ENCODE data around the gene PAX7.

Gene PAX7

DNA sequence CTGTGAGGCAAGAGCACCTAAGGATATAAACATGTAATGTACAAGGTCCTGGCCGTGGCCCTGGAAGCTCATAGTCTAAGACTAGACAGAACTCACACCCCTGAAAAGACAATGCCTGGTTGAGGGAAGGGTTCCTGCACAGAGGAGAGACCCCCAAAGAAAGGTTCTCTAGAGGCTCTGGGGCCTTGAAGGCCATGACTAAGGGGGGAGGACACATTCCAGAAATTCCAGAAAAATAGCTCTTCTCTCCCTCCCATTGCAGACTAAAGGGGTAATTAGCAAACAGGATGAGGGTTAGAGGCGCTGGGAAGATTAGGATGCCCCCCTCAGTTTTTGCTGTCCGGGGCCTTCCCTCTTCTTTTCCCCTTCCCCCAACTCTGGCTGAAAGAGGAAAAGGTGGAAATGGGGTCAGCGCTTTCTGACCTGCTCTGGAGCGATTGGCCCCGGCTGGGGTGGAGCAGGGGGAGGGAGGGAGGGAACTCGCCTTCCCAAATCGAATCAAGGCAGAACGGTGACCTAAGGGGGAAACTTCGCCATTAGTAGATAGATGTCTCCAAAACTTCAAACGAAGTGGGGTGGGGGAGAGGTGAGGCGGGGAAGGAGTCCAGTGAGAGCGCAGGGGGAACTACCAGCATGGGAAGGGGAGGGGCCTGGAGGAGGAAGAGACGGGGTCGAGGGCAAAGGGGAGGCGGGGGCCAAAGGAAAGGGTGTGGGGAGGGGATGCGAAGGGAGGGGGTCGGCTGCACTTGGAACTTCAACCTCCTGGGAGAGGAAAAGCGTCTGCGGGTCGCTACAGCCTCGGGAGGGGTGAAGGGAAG lies 11.8 kb downstream of the PAX7 start:
- DNase-seq: no peak

DNA sequence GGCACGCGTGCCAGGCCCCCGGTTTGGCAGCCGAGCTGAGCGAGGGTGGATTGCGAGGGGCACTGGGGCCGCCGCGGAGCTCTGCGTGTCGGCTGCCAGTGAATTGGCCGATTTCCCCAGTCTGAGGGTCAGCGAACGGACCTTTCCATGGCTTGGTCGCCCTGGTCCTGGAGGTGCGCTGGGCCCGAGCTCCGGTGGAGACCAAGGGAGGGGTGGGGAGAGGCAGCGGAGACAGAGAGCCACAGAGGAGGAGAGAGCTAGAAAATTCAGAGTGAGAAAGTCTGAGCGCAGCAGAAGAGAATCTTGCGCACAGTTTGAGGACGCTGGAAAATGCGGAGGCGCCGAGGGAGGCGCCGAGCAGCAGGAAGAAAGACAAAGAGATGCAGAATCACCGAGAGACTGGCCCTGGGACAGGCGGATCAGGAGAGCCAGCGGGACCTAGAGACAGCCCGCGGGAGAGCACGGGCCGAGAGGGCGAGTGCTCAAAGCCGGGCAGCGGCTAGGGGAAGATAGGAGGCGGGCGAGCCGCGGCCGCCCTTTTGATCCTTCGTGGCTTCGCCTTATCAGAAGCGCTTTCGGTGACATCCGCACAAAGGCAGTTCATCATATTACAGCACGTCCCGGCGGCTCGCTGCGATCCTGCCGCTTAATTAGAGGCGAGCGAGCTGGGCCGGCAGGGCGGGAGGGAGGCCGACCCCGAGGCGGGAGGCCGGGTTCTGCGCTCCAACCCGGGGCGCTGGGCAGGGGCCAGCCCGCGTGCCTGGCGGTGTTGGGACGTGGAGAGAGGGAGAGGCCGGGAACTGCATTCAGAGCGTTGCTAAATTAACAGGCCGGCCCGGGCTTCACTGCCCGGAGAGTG lies 12.7 kb downstream of the PAX7 start:
- DNase-seq: no peak

DNA sequence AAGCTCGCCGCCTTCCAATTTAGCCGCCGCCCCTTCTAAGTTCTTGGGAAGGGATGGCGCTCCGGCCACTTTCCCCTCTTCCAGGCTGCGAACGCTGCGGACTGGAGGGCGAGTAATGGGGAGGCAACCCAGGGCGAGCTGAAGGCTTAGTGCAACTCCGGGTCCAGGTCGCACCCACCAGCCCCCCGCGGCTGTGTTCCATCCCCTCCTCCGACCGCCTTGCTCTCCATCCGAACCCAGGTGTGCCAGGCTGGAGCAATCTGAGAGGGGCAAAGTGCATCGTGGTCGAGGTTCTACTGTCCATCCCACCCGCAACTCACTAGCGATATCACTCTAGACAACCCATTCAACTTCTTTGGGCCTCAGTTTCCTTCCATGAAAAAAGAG lies 13.4 kb downstream of the PAX7 start:
- no peak for DNase-seq

DNA sequence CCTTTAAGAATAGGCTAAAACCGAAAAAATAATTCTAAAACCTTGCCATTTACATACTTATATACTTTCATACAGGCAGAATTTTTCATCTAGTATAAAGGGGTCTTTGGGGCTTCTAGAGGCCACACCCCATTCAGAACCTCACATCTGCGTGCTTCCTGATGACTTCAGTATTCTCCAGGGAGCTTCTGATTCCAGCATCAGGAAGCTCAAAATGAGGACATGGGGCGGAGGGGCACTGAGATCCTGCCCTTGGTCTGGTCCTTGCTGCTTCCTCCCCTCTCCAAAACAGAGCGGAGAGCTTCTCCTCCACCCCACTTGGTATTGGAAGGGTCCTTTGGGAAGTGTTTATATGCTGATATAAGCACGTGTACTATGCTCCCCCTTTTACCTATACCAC lies 13.8 kb downstream of the PAX7 start:
- no peak for DNase-seq

DNA sequence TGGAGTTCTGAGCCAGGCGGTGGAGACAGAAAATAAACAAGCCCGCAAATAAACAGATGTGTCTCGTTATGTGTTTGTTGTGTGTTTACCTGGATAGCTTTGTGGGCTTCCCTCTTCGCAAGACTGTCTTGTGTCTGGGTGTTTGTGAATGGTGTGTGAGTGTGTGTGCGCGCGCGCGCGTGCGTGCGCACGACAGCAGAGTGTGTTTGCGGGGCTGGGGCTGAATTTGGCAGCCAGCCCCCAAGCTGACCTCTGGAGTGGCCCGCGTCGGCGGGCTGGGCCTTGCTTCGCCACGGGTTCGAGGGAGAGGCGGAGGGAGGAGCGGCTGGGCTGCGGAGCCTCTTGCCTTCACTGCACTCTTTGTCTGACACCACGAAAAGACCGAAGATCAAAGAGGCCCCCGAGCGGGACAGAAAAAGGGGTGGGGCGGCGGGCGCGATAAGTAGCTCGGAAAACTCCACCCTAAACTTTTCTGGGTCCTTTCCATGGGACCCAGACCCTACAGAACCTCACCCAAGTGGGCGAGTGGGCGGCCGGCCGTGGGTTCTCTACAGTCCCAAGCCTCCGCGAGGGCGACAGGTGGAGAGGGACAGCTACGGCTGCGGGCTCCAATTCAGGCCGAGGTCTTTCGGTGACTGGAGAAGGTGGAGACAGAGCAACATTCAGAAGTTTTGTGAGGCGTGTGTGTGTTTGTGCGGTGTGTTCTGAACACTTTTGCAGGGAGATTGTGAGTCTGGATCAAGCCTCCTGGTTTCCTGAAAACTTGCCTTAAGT lies 14.5 kb downstream of the PAX7 start:
- no peak for DNase-seq

DNA sequence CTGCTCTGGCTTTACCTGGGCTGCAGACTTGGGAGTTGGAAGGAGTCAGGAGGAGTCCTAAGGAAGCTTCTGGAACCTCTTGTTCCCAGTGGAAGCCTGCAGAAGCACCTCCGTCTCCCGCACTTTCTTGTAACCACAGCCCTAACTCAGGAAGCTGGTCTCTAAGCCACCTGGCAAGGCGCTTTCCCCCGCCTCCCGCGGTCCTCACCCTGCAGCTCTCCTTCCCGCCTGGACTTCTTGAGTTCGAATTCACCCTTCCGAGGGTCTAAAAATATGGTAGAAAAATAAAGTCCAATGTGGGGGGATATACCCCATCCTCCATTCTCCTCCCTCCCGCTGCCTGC lies 15.1 kb downstream of the PAX7 start:
- DNase-seq: no peak

DNA sequence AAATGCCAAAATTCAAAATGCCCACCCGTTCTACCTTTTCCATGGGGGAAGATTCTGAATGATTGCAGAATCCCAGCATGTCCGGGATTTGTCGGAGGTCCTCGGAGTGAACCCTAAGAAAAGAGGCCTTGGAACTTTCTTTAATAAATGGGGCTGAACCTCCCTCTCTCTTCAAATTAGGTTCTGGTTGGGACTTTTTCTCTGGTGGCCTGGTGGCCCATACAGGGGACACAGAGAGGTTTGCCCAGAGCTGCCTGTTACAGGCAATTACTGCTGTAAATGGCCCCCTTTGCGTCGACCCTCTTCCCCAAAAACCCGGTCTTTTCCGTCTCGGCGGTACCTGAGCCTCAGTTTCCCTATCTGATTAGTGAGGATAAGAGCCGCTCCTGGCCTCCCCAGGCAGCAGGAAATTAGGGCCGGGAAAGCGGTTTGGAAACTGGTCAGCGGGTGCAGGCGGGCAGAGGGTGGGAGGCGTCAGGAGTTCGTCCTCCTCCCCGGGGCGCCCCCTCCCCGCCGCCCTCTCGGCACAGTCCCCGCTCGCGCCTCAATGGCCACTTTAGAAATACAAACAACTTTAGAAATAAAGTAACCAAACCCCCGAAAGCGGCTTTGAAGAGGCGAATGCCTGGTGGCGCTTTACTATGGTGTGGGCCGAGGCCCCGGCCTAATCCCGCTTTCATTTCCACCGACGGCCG lies 15.6 kb downstream of the PAX7 start:
- no peak for DNase-seq

DNA sequence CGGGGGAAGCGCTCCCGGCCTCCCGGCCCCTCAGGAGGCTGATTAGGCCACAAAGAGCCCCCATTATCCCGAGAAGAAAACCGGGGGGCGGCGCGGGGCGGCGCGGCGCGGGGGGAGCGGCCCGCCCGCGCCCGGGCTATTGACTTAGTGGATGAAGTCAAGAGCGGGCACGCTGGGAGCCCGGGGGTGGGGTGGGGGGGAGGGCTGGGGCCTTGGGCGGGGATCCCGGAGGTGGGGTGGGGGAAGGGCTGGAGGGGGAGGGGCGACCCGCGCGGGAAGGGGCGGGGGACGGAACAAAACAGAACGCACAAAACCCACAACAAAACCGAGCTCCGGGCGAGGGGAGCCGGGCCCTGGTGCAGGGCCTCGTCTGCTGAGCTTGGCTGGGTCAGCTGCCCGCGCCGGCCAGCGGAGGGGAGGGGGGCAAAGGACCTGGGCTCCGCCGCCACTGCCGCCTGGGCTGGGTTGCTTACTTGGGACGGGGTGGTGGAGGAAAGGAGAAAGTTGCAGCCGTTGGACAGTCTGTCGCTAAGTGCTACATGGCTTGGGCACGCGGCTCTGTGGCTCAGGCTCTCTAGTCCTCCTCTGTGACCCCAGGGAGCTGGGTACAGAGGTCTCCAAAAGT lies 16.3 kb downstream of the PAX7 start:
- DNase-seq: no peak

DNA sequence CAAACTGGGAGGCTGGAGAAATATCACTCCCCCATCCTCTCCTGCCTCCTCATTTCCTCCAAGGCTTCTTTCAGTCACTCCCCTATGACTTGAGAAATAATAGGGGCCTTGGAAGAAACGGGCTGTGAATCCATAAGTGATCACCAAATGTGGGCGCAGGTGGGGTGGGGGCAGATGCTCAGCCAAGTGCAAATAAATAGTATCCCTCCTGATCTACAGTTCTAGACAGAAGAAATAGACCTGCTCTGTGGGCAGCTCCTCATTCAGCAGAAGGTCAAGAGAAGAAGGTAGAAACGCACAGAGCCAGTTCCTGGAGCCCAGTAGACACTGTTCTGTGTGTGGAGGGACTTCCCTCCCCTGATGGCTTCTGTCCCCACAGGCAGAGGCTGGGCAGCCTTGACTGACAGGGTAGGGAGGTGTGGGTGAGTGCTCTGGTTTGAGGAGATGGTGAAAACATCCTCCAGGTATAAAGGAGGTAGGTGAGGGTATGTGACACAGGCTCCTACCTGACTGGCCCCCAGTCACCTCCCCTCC lies 17.1 kb downstream of the PAX7 start:
- DNase-seq: no peak

DNA sequence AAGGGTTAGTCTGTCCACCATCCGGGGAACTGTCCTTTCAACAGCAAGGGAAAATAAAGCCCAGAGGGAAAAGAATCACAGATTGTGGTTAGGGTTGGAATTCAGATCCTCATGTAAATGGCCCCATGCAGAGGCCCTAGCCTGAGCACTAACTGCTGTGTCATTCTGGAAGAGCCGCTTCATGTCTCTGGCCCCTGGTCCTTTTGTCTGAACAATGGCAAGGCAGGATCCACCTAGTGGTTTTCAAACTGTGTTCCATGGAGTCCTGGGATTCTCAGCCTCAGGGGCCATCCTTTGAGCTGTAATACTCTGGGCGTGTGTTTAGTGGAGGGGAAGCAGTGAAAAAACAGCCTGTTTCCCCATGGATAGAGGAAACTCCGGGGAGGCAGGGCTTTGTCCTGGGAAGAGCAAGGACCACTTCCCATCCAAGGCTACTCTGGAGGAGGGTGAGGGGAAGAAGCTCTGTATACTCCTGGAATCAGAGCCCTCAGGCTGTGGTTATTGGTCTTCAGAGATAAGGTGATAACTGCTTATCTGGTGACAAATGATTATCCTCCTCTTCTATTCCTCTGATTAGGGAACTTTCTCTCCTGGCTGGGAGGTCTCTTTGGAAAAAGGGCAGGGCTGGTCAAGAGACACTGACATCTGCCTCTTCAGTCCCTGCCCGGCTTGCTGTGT lies 19.2 kb downstream of the PAX7 start:
- no peak for DNase-seq

DNA sequence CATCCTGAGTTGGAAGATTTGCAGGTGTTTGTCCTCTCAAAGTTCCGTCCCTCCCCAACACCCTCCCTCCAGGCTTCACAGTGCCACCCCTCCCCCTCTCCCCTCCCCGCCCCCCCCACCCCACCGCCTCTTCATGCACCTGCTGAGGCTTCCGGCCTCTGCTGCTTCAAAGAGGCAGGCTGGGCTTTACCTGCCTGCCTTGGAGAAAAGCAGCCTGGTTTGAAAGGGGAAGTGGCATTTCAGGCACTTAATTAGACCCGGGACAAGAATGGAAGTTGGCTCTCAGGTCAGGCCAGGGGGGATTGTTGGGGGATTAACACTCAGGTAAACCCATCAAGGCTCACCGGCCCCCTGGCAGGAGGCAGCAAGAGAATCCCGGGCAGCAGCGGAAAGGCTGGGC lies 21.1 kb downstream of the PAX7 start:
- no peak for DNase-seq

DNA sequence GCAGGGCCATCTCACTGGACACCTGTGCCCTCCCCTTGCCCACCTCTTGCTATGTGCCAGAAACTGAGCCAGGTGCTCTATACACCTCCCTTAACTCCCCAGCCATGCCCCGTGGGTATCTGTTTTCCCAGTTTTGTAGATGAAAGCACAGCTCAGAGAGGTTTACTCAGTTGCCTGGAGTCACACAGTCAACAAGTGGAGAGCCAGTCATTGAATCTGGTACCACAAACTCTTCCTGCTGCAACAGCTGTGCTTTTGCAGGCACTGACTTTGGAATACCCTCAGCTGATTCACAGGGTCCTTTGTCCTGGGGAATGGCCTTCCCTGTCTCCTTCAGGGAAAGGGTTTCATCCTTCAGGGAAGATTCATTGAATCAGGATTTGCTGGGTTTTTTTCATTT lies 22.1 kb downstream of the PAX7 start:
- DNase-seq: no peak

DNA sequence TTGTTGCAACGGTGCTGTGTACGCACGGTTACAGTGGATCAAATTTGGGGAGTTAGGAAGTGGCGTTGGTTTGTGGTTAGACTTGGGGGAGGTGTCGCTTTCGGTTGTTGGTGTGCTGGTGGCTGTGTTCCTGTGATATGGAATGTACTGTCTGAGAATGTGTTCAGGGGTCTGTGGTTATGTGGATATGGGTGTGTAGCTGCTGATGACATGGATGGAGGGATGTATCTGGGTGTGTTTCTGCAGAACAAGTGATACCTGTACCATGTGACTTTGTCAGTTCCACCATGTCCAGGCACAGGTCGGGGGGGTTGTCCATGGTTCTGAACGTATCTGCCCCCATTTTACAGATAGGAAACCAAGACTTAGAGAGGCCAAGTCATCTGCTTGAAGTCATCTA lies 22.7 kb downstream of the PAX7 start:
- no peak for DNase-seq

DNA sequence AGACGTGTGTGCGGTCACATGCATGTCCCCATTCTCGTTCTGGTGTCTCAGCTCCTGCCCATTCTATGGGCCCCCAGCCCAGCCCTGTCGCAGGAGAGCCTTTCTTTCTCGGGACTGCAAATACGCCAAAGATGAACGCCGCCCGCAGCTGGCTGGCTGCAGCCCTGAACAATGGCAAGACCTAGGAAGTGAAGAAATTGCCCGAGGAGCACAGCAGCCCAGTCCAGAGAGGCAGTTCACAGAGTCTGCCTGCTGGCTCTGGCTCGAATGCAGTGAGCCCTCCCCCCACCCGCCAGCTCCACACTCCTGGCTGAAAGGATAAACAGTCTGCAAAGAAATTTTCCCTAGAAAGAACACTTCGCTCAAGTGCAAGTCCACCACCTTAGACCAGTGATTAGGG lies 23.3 kb downstream of the PAX7 start:
- DNase-seq: no peak

DNA sequence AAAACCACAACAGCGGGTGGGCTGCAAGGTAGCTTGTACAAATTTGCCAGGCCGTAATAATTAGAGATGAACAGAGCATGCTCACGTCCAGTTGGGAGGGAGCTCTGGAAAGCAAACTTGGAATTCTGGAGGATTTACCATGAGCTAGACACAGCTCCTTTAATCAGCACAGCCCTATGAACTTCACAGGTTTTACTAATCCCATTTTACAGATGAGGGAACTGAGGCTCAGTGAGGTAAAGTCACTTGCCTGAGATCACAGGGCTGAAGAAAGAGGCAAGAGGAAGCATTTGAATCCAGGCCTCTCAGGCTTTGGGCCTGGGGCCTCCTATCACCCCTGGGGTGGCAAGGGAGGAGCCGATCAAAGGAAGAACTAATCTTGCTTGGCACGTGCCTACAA lies 24.0 kb downstream of the PAX7 start:
- no peak for DNase-seq

DNA sequence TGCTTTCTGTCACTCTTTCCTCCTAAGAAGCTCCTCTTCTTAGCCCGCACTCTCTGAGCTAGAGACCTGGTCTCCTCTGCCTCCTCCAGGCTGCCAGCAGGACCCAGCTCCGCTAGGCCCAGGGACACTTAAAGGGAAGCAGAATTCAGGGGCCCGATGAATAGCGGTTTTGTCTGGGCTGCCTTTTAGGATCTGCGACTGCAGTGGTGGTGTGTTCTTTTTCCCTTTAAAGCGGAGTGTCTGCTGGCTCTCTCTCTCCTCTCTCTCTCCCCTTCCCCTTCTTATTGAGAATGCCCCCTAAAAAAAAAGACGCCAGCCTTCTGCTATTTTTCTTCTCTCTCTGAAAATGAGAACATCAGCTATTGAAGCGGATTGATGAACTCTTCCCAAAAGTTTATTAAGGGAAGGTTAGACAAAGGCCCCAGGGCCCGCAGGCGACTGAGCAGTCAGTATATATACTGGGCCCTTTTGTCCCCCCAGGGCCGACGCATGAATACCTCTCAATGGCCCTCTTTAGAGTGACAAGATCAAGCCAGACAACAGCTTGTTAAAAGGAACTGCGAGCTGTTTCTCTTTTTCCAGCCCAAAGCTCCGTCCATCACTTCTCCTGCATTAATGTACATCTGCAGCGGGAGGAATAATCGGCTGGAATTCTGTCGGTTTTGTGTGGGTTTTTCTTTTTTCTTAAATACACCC lies 27.0 kb downstream of the PAX7 start:
- DNase-seq: no peak

DNA sequence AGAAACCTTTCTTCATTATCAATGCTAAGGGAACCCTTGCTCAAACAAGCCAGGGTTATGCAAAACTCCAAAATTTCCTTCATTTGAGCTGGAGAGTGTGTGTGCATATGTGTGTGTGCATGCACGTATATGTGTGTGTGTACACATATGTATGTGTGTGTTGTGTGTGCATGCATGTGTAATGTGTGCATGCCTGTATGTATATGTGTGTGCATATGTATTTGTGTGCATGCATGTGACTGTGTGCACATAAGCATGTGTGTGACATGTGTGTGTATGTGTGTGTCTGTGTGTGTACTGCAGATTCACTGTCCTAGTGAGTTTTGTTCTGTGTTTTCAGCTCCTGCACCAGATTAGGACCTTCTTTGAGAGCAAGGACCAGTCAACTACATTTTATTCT lies 28.2 kb downstream of the PAX7 start:
- DNase-seq: no peak

DNA sequence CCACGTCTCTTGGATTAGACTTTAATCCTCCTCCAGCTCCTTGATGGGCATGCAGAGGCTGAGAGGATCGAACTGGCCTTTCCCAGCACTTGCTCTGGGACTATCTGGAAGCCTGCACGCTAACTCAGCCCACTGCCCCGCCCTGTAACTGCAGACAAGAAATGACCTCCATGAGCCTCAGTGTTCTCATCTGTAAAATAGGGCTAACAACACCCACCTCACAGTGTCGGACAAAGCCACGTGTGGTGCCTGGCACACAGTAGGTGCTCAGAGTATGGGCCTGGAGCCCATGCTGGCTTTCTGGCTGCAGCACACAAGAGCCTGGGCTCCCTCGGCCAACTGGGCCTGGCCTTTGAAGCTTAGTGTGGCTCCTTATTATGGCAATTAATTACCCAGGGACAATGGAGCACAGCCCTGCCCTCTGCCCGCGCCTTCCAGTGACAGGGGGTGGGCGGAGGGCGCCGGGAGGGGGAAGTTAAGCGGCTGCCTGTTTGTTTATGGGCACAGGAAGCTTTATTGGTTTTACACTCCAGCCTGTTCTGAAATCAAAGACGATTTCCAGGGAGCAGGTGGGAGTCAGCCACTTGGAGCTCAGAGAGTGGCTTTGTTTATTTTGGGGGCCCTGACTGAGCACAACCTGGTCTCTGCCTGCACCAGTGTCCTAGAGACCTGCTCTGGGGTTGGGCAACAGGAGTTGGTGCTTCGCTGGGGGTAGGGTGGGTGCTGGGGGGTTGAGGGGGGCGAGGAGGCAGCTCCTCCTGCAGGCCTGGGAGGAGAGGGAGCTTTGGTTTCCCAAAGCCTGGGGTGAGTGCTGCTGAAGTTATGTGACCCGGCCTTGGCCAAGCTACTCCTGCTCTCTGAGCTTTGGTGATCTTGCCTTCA lies 31.0 kb downstream of the PAX7 start:
- DNase-seq: no peak

DNA sequence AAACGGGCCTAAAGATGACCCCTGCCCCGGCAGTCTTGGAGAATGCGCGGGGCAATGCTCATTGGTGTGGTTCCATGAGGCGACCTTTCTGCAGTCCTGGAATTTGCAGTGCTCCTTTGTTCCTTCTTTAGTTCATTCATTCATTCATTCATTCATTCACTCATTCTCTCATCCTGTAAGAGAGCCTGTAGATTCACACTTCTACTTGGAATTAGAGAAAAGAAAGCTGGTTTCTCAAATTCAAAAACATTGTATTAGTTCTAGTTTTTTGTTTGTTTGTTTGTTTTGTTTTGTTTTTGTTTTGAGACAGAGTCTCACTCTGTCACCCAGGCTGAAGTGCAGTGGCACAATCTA lies 31.6 kb downstream of the PAX7 start:
- no peak for DNase-seq

DNA sequence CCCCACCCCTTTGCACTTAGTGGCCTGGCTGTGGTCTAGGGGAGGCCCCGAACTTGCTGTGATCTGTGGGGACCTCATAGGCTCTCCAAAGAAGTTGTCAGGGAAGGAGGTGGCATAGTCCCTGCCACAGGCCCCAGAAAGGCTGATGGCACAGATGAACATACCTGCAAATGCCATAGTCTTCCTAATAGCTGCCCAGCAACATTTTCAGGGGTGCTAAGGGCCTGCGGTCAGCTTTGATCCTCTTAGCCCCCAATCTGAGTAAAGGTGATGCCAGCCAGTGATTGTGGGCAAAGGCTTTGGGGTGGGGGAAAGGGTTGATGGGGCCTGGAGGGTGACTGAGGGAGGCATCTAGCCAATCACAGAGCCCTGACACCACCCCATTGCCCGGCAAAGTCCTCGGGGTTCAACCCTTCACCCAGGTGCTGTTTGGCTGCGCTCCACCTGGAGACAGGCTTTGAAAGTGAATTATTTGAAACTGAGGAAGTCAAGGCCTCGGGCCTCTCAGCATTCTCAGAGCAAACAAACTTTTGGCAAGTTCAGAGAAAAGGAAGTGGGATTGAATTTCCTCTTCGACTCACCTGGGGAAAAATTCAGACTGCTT lies 35.8 kb downstream of the PAX7 start:
- DNase-seq: no peak

All from NCI-H1048 (cell line).